ENCODE data around the gene CEBPE.

Gene CEBPE

GRCh38 chr14:23142826-23143225 is 23.8 kb upstream of the CEBPE start:
- DNase-seq: no peak

- DNase-seq: no peak
These were observed 22.8 kb upstream of the CEBPE start for GRCh38 chr14:23141706-23142444.

DNA sequence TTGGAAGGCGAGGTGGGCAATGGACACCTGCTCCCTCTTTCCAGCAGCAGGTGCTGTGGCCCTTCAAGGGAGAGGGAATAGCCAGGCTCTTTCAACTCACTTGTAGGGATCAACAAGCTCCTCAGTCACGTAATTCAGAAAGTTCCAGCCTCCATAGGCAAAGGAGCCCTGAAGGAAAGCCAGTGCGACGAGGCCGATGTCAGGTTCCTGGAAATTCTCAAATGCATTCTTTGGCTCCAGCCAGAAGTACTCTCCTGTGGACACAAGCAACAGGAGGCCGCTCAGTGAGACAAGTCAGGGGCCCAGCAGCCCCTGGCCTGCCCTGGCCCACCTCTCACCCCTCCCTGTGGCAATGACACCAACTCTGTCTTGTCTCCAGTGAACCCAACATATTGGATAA is 21.3 kb upstream of the CEBPE start:
- no peak for DNase-seq

DNA sequence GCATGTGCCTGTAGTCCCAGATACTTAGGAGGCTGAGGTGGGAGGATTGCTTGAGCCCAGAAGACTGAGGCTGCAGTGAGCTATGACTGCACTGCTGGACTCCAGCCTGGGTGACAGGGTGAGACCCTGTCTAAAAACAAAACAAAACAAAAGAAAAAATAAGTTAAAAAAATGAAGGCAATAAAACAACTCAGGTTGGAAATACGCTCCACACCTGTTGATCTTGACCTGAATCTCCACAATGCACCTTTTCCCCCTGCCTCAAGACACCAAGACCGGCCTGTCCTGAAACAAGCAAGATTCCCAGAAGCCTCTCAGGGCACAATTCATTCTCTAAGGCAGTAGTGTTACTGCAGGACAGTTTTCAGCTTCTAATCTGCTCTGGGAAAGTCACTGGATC is 20.8 kb upstream of the CEBPE start:
- DNase-seq: no peak

DNA sequence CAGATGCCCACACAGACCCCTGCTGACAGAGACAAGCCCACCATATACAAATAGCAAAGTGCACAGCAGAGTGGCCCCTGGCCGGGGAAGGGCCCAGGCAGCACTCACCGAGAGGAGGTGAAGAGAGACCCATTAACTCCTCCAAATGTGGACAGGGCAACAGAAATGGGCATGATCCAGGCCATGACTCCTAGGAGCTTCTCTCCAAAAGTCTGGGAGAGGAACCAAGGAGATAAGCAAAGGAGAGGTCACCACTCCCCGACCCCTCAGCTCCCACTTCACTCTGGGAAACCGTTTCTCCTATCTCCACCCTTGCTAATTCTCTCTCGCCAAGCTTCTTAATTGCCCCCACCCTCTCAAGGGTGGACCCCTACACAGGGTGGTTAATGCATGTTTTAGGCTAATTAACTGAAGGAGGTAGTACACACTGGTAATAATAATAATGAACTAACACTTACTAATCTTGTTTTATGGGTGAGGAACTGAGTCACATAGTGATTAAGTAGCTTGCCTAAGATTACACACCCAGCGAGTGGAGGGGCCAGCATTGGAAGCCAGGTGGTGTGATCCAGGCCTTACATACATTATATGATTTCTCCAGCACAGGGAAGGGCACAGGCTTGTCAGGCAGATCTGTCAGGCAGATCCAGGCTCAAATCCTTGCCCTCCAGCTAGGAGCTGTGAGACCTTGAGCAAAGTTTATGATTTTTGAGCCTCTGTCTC is 18.9 kb upstream of the CEBPE start:
- no peak for DNase-seq

GRCh38 chr14:23137192-23137812 is 18.2 kb upstream of the CEBPE start:
- DNase-seq: no peak

- DNase-seq: no peak
These were observed 17.6 kb upstream of the CEBPE start for GRCh38 chr14:23136566-23137133.

DNA sequence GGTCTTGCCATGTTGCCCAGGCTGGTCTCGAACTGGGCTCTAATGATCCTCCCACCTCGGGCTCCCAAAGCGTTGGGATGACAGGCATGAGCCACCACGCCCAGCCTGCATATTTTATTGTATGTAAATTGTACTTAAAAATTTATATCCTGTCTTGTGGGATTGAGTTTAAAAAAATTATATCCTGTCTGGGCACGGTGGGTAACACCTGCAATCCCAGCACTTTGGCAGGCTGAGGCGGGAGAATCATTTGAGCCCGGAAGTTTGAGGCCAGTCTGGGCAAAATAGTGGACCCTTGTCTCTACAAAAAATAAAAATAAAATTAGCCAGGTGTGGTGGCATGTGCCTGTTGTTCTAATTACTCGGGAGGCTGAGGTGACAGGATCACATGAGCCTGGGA is 13.9 kb upstream of the CEBPE start:
- DNase-seq: no peak

- no peak for DNase-seq
These were observed 12.4 kb upstream of the CEBPE start for GRCh38 chr14:23131482-23131881.

GRCh38 chr14:23130871-23131270 is 11.8 kb upstream of the CEBPE start:
- DNase-seq: no peak

DNA sequence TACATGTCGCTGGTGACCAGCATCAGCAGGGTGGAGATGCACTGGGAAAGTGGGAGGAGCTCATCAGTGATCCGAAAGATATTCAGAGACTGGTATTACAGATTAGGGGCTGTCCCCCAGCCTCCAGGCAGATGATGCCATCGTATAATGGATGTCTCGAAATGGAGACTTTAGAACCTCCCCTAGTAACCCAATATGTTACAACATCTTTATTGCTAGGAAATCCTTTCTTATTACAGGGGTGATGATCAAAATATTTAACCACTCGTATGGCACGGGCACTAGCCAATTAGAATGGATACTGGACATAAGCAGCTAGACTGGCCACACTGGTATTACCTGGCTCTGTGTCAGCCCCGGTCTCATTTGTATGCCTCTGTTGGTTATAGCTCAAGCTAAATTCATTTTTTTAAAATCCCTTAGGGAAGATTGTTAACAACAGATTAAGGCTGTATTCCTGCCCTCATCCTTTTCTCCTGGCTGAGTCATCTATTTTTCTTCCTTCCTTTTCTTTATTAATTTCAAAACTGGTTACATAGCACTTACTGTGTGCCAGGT is 10.8 kb upstream of the CEBPE start:
- DNase-seq: no peak

- DNase-seq: no peak
These were observed 10.1 kb upstream of the CEBPE start for GRCh38 chr14:23128969-23129758.

- DNase-seq: no peak
These were observed 8.8 kb upstream of the CEBPE start for GRCh38 chr14:23127861-23128260.

- DNase-seq: no peak
These were observed 7.7 kb upstream of the CEBPE start for GRCh38 chr14:23126548-23127278.

DNA sequence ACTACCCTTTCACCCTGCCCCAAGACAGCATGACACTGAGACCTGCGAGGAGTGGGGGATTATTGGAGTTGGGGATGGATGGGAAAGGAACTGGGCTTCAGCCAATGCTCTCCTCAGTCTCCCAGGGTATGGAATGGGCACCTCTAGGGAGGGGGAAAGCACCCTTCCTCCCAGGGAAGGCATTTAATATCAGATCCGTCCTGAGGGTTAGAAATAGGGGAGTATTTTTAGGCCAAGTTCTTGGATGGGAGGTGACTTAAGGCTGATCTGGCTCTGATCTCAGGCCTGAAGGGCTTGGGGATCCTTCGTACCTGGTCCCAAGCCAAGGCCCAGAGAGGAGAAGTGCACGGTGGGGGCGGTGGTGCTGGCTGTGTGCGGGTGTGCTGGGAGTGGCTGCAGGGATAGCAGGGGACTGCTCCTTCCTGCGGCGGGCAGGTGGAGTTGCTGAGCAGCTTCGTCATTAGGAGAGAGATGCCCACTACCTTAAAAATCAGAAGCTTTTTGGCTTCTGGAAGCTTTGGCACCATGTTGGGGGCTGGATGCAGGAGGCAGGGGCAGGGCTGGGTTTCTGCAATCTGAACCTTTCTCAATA is 7.0 kb upstream of the CEBPE start:
- DNase-seq: no peak

GRCh38 chr14:23125011-23125410 is 6.0 kb upstream of the CEBPE start:
- no peak for DNase-seq

GRCh38 chr14:23124337-23124954 is 5.4 kb upstream of the CEBPE start:
- DNase-seq: no peak

DNA sequence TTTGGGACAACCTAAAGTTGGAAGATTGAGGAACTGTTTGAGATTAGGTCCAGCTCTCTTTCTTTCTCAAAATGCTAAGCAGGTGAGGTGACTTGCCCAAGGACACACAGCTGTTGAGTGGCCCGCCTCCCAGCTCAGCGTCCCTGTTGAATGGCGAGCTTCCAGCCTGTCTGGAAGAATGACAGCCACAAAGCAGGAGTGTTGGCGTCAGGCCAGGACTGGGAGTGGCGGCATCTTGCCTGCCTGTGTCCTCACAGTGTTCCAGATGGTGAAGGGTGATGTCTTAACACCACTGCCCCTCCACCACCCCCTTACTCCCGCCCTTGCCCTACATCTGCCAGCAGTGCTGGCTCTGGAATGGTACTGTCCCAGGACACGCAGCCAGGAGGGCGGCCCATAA is 4.4 kb upstream of the CEBPE start:
- no peak for DNase-seq

- no peak for DNase-seq
These were observed 3.0 kb upstream of the CEBPE start for GRCh38 chr14:23122086-23122485.

DNA sequence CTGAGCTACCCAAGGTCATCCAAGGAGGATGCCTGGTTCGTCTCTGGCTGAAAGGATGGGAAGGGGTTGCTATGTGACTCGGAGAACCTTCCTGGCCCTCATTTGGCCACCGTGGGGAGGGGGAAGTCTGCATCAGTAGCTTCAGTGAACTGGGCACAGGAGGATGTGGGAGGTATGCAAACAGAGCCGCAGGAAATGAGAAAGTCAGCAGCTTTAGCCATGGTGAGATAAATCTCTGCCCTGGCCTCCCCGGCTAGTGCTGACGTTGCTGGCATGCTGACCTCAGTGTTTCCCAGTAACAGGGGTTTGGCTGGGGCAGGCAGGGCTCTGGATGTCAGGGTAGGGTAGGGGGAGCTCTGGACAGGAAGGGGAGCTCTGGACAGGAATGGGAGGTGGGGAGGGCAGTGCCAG is 2.3 kb upstream of the CEBPE start:
- DNase-seq: no peak
